Measurements from ENCODE around the gene ZNF74. TPM values are rescaled to one million over a fixed set of nuclear protein-coding genes. Genes with fewer than 3 reads are reported as not detected.
A peak's percentile ranks its signal among the peaks of the same experiment; 100 is the strongest.

The ZNF74 gene
- total and polyA plus RNA-seq, 10 of the 15 experiments (the other 5 are each of a cell fraction or from before 2014, with no cell fraction given) = 0.37 to 9.3 (median 5.1) TPM

- no peak for TF ChIP-seq REST (IDR thresholded peaks at IDR 0.05; ENCODE audit: low read depth, low read length)
These were observed 61.7 kb downstream of the ZNF74 start (continued) for GRCh38 chr22:20455709-20456063.

DNA sequence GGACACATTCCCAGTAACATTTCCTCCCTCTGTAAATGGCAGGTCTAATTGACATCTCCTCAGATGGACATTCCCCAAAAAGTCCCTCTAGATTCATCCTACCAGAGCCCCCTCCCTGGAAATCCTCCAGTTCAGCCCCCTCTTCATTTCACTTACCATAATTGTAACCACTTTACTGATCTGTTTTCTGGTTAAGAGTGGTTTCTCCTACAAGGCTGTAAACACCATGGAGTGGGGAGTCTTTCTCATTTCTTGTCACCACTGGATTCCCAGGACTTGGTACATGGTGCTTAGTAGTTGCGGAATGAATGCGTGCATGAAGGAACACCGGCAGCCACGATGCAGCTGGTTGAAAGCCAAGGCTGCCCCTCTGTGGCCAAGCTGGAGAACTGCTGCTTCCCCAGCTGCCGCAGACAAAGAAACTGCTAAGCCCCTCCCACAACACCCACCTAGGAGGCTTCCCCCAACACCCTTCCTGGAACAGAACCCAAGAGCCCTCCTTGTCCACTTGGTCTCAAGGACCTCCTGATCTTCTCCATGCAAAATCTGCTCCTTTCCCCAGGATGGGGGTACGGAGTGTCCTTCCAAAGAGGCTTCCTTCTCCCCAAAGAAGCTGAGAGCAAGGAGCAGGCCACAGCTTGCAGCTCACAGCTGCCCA is 62.2 kb downstream of the ZNF74 start:
- Histone ChIP-seq H4K20me1 (ENCODE audit: control insufficient read depth, insufficient read depth) (no peaks in the 10 kb centered on the region), H3K4me2 (ENCODE audit: control insufficient read depth, insufficient read depth) (no peak overlapping the region; the same call in 1 of the 2 replicates), H2AFZ (ENCODE audit: control insufficient read depth, low read depth, low read length) (peak overlapping the region; percentile 73), H3K36me3 (ENCODE audit: control insufficient read depth in 2 of 2, insufficient read depth in 2 of 2, low read length in 1 of 2) (peaks cover 0 to 10% of the 10 kb centered on the region in 2 experiments; a peak in 1 of 4 replicates), H3K27me3 (replicated peaks in 1 of 2; ENCODE audit: control insufficient read depth in 2 of 2, insufficient read depth in 2 of 2, low read length in 1 of 2) (no peaks in the 10 kb centered on the region), H3K9me3 (replicated peaks; ENCODE audit: control insufficient read depth, insufficient read depth, low read length) (no peaks in the 10 kb centered on the region), H3K27ac (ENCODE audit: control insufficient read depth, insufficient read depth) (no peak overlapping the region), H3K4me3 (no peak overlapping the region), H3K4me1 (ENCODE audit: control insufficient read depth, insufficient read depth, low read length) (peaks cover 9% of the 10 kb centered on the region), H3K79me2 (ENCODE audit: control insufficient read depth, insufficient read depth, low read length) (no peaks in the 10 kb centered on the region), H3K9ac (ENCODE audit: control insufficient read depth, insufficient read depth, low read length) (no peak overlapping the region)
- peak; percentile 99 for ATAC-seq
- 16% methylated on average over 6 of the region's 6 CpGs for WGBS (ENCODE audit: insufficient coverage, insufficient replicate concordance, low lambda C conversion rate, missing lambda C conversion rate)
- FAIRE-seq = peak; percentile 75
- peak; percentile 44 for DNase-seq (ENCODE audit: low read depth, low spot score)
- intact Hi-C loops (cut with micrococcal nuclease; ENCODE audit: unreplicated experiment) = loop anchor here (1.0 to 5.0 kb wide), 3 partner anchors 38 to 299 kb away; no protein-coding TSS in a partner anchor
- ChIA-PET POLR2A (interaction anchor here (0.8 kb wide), 1 partner anchor 38 kb away, joined by 3 read pairs; no protein-coding TSS in a partner anchor), CTCF (interaction anchor here (0.7 to 2.0 kb wide), 16 partner anchors 8 to 421 kb away, joined by 3 to 58 read pairs (median 3); no protein-coding TSS in a partner anchor), RAD21 (ENCODE audit: unreplicated experiment) (interaction anchor here (0.9 to 2.1 kb wide), 2 partner anchors 38 kb away, joined by 3 to 42 read pairs; no protein-coding TSS in a partner anchor), SMC1A (ENCODE audit: uncharacterized antibody, unreplicated experiment) (interaction anchor here (0.6 to 1.8 kb wide), 4 partner anchors 8 to 299 kb away, joined by 3 to 20 read pairs (median 4); no protein-coding TSS in a partner anchor)
- in situ Hi-C loops (cut with MboI) = loop anchor here (5.0 kb wide), 1 partner anchor 34 kb away; no protein-coding TSS in a partner anchor
- BruUV-seq (replicated peaks) = no TSS peak
- no peak for TF ChIP-seq MEF2B (IDR thresholded peaks at IDR 0.05; ENCODE audit: partially characterized antibody, poor library complexity, severe bottlenecking)
- TF ChIP-seq MYC (IDR thresholded peaks at IDR 0.05; ENCODE audit: insufficient read depth, insufficient read length, insufficient replicate concordance, low read length, severe bottlenecking) = no peak
- TF ChIP-seq CHD4 (IDR thresholded peaks at IDR 0.05) = no peak
- TF ChIP-seq HDGF (IDR thresholded peaks at IDR 0.05) = peak; percentile 93
- peak; percentile 89 for TF ChIP-seq ZNF24 (IDR thresholded peaks at IDR 0.05)
- peak; percentile 51; the same call in 1 of the 2 replicates for TF ChIP-seq IKZF1 (conservative IDR thresholded peaks at IDR 0.05)
- TF ChIP-seq POLR2A (IDR thresholded peaks at IDR 0.05; ENCODE audit: low read depth, low read length) = no peak
- 0 out of 2 replicates have a peak, but pooled peaks have one; percentile 29 for TF ChIP-seq CREB1 (IDR thresholded peaks at IDR 0.05; ENCODE audit: low read depth)
- peak; percentile 60; the same call in 1 of the 2 replicates for TF ChIP-seq YY1 (IDR thresholded peaks at IDR 0.05; ENCODE audit: low read depth, low read length)
- TF ChIP-seq, protein P1, sequence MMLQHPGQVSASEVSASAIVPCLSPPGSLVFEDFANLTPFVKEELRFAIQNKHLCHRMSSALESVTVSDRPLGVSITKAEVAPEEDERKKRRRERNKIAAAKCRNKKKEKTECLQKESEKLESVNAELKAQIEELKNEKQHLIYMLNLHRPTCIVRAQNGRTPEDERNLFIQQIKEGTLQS (IDR thresholded peaks at IDR 0.05; ENCODE audit: borderline replicate concordance, extremely low read depth, low read depth, low read length) = no peak
- TF ChIP-seq, protein P2, sequence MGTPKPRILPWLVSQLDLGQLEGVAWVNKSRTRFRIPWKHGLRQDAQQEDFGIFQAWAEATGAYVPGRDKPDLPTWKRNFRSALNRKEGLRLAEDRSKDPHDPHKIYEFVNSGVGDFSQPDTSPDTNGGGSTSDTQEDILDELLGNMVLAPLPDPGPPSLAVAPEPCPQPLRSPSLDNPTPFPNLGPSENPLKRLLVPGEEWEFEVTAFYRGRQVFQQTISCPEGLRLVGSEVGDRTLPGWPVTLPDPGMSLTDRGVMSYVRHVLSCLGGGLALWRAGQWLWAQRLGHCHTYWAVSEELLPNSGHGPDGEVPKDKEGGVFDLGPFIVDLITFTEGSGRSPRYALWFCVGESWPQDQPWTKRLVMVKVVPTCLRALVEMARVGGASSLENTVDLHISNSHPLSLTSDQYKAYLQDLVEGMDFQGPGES (IDR thresholded peaks at IDR 0.05) = no peak
- TF ChIP-seq SUPT20H (IDR thresholded peaks at IDR 0.05; ENCODE audit: borderline replicate concordance, control insufficient read depth, low read depth, low read length) = no peak
- TF ChIP-seq CHD1 (IDR thresholded peaks at IDR 0.05; ENCODE audit: low read depth, low read length) = no peak
- TF ChIP-seq SMC3 (IDR thresholded peaks at IDR 0.05; ENCODE audit: borderline replicate concordance, low read length) = peak; percentile 78
- TF ChIP-seq IRF4 (IDR thresholded peaks at IDR 0.05; ENCODE audit: low read depth, low read length) = 0 out of 2 replicates have a peak, but pooled peaks have one; percentile 17
- TF ChIP-seq TCF7 (IDR thresholded peaks at IDR 0.05; ENCODE audit: borderline replicate concordance) = no peak
- TF ChIP-seq TCF3 (IDR thresholded peaks at IDR 0.05; ENCODE audit: borderline replicate concordance, insufficient read depth, low read depth, low read length) = 0 out of 2 replicates have a peak, but pooled peaks have one; percentile 27
